Keratinocyte (primary cell): ENCODE results near the gene FXYD6.

Experiments used
- CTCF ChIP-seq, 3 experiments: IDR thresholded peaks in 1 of 3; conservative IDR thresholded peaks in 1 of 3; optimal IDR thresholded peaks in 1 of 3; 2 replicates in 2 of 3; 3 replicates in 1 of 3; pipeline versions ENCODE3 to v1.5.1; 2011; ENCODE audit warnings: low read length in 3 of 3, mild to moderate bottlenecking in 3 of 3, moderate library complexity in 2 of 3, control low read depth in 1 of 3, inconsistent platforms in 1 of 3; ENCODE audit not compliant: insufficient read depth in 2 of 3; ENCODE audit errors: extremely low read depth in 1 of 3
- EZH2 ChIP-seq: IDR thresholded peaks from one replicate; pipeline ENCODE4 v1.6.1; 2012; ENCODE audit warnings: inconsistent platforms, mild to moderate bottlenecking, low read length, moderate library complexity

DNA sequence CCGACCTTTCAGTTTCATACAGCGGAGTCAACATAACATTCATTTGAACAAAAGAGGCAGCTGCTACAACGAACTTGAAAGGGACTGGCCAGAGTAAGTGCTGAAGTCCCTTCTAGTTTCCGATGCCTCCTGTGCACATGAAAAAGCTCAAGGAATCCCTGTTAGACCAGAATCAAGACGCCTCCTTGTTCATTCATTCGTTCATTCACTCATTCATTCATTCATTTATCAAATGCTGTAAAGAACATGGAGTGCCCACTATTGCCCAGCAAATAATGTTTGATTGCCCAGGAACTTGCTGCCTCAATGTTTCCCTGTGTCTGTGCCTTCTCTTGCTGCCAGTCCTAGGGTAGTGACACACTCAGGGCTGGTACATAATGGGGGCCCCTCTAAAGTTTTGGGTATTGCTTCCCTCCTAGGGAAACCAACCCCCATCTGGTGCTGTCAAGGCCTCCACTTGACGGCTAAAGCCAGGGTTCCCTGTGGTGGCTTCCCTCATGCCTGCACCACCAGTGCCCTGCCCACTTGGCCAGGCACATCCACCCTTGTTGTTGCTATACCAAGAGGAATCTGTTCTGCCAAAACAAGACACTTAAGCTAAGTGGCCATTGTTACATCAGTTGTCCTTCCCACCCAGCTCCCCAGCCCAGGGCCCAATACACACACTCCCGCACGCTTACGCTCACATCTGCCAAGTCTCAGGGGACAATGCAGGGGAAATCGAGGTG is 48.9 kb upstream of the FXYD6 start:
- TF ChIP-seq CTCF (optimal IDR thresholded peaks at IDR 0.05 in 1 of 3, IDR thresholded peaks at IDR 0.05 in 1 of 3, conservative IDR thresholded peaks at IDR 0.05 in 1 of 3; ENCODE audit: extremely low read depth in 1 of 3, insufficient read depth in 2 of 3, low read length in 3 of 3) (no peak), EZH2 (no peak)
